Raji (cell line): Measurements from ENCODE around the gene BOD1L1.

ENCODE experiments used
- POLR2A ChIP-seq: IDR thresholded peaks from 2 replicates; pipeline ENCODE4 v1.6.1; 2011; ENCODE audit warnings: low read depth, low read length, control low read depth; ENCODE audit not compliant: insufficient read depth

The BOD1L1 gene

GRCh38 chr4:13546941-13547484 is 80.5 kb downstream of the BOD1L1 start:
- no peak for TF ChIP-seq POLR2A

GRCh38 chr4:13546142-13546940 is 81.2 kb downstream of the BOD1L1 start:
- TF ChIP-seq POLR2A, result no peak

DNA sequence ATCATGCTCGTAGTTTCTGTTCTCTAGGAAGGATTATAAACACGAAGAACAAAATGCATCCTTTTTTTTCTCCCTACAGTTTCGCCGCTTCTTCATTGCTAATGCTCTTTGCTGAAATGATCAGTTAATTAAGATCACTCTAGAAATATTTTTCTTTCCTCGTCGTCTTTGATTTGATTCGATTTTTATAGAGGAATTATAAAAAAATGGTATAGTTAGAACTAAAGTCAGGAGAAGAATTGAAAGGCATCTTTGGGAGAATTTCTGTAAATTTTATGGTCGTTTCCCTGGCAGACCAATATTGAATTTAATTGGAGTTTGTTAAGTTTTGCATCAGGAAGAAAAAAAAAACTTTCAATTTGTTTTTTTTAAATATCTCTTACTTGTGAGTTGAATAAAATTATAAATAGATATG is 82.1 kb downstream of the BOD1L1 start:
- TF ChIP-seq POLR2A, result no peak

DNA sequence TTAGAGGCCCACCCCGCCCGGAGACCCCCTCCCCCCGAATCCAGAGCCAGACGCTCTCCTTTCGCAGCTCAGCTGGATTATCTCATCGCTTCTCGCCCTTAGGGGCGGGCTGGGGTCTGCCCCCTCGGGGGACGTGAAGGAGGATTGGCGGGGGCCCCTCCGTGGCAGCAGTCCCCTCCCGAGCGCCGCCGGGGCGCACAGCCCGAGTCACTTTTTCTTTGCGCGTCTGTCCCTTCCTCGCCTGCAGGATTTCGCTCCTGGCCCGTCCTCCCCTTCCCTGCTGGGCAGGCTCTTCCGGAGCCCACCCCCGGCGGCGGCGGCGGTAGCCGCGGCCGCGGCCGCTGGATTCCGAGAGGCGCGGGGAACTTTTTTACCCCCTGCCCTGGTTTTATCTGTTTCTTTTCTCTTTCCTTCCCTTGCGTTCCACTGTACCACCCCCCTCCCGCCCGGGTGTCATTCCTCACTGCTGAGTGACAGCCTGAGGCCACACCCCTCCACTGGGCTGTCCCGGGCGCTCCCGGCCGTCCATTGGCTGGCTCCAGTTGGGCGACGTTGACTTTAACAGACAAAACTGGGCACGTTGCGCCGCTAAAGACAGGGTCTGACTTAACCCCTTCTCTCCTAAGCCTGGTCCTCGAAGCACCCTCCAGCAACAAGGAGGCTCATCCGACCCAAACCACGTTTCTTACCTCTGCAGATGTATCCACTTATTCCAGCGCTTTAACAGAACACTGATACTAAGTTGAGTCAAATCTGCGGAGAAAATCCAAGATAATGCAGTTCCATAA is 82.7 kb downstream of the BOD1L1 start:
- no peak for TF ChIP-seq POLR2A

GRCh38 chr4:13543839-13544605 is 83.5 kb downstream of the BOD1L1 start, which contains the start of gene NKX3-2:
Gene NKX3-2, minus strand, starts transcription at chr4:13544508. Its CDS starts 94 bp downstream, at chr4:13544414.
- TF ChIP-seq POLR2A, result no peak

- TF ChIP-seq POLR2A, result no peak
These were observed 84.3 kb downstream of the BOD1L1 start for GRCh38 chr4:13543032-13543838.

DNA sequence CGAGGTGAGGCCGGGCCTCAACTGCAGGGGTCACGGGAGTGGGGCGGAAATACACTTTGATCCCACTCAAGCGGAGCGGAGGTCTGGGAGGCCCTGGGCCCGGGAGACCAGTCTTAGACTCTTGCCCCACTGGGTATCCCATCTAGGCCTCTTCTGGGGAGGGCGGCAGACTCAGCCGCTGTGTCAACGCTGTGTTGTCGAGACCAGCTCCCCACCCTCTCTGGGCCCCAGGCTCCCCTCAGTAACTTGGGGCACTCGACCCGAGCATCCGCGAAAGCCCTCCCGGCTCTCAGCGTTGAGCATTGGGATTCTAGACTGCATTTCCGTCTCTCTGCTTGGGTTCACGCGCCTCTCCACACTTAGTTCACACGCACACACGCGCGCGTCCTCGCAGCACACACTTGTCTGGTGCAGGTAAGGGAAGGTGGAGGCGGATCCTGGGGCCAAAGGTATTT is 84.9 kb downstream of the BOD1L1 start:
- TF ChIP-seq POLR2A, result no peak

GRCh38 chr4:13541720-13542576 is 85.6 kb downstream of the BOD1L1 start:
- no peak for TF ChIP-seq POLR2A

- TF ChIP-seq POLR2A, result no peak
These were observed 86.3 kb downstream of the BOD1L1 start for GRCh38 chr4:13541176-13541604.

GRCh38 chr4:13540446-13541175 is 86.9 kb downstream of the BOD1L1 start:
- TF ChIP-seq POLR2A, result no peak

- no peak for TF ChIP-seq POLR2A
These were observed 87.7 kb downstream of the BOD1L1 start for GRCh38 chr4:13539619-13540445.
